H9 (cell line): ENCODE results near the gene ACOXL. TPM values are rescaled to one million over a fixed set of nuclear protein-coding genes. Genes with fewer than 3 reads are reported as not detected.

Experiments used
- DNase-seq: peaks from one replicate; pipeline ENCODE4 v3.0.0-alpha.2; 2017
- H2AFZ ChIP-seq: one replicate; pipeline ENCODE4 v1.6.1; 2013; ENCODE audit warnings: mild to moderate bottlenecking, low read length, control low read depth, moderate library complexity
- H2AK5ac ChIP-seq: 2 replicates; pipeline ENCODE4 v1.6.1; 2013; ENCODE audit warnings: low read length, control low read depth, mixed read lengths; ENCODE audit not compliant: insufficient read length
- H2BK120ac ChIP-seq: one replicate; pipeline ENCODE4 v1.6.1; 2013; ENCODE audit warnings: low read depth, mild to moderate bottlenecking, low read length, control low read depth, inconsistent platforms; ENCODE audit not compliant: poor library complexity, severe bottlenecking
- H2BK12ac ChIP-seq: 2 replicates; pipeline ENCODE4 v1.6.1; 2013; ENCODE audit warnings: low read length, control low read depth, mixed read lengths, low read depth; ENCODE audit not compliant: insufficient read length
- H2BK15ac ChIP-seq: 2 replicates; pipeline ENCODE4 v1.6.1; 2013; ENCODE audit warnings: low read depth, low read length, control low read depth
- H2BK20ac ChIP-seq: one replicate; pipeline ENCODE4 v1.6.1; 2013; ENCODE audit warnings: low read depth, mild to moderate bottlenecking, low read length, control low read depth, inconsistent platforms; ENCODE audit not compliant: poor library complexity, severe bottlenecking
- H2BK5ac ChIP-seq: 2 replicates; pipeline ENCODE4 v1.6.1; 2013; ENCODE audit warnings: low read length, control low read depth, mixed read lengths; ENCODE audit not compliant: insufficient read length
- H3K14ac ChIP-seq: 2 replicates; pipeline ENCODE4 v1.6.1; 2013; ENCODE audit warnings: low read length, control low read depth; ENCODE audit not compliant: insufficient read depth
- H3K18ac ChIP-seq: 2 replicates; pipeline ENCODE4 v1.6.1; 2013; ENCODE audit warnings: low read depth, mild to moderate bottlenecking, mixed read lengths, low read length, control low read depth; ENCODE audit not compliant: insufficient read length
- H3K23ac ChIP-seq: 2 replicates; pipeline ENCODE4 v1.6.1; 2013; ENCODE audit warnings: low read length, control low read depth, mixed read lengths, low read depth; ENCODE audit not compliant: insufficient read length
- H3K23me2 ChIP-seq: 2 replicates; pipeline ENCODE4 v1.6.1; 2013; ENCODE audit warnings: low read depth, mild to moderate bottlenecking, mixed read lengths, low read length, control low read depth; ENCODE audit not compliant: insufficient read length, poor library complexity, severe bottlenecking
- H3K27ac ChIP-seq: 2 replicates; pipeline ENCODE4 v1.5.1; 2013; ENCODE audit warnings: low read length, control low read depth, mixed read lengths, low read depth; ENCODE audit not compliant: insufficient read length
- H3K27me3 ChIP-seq: 2 replicates; pipeline ENCODE4 v1.6.1; 2013; ENCODE audit warnings: low read length, control low read depth, inconsistent platforms; ENCODE audit not compliant: insufficient read depth
- H3K4ac ChIP-seq: 2 replicates; pipeline ENCODE4 v1.6.1; 2013; ENCODE audit warnings: low read depth, mild to moderate bottlenecking, control low read depth, inconsistent platforms, low read length, moderate library complexity
- H3K4me1 ChIP-seq: 2 replicates; pipeline ENCODE4 v1.6.1; 2013; ENCODE audit warnings: low read length, control low read depth, inconsistent platforms; ENCODE audit not compliant: insufficient read depth
- H3K4me2 ChIP-seq: 2 replicates; pipeline ENCODE4 v1.6.1; 2013; ENCODE audit warnings: low read length, control low read depth, mixed read lengths; ENCODE audit not compliant: insufficient read length, insufficient read depth
- H3K56ac ChIP-seq: 2 replicates; pipeline ENCODE4 v1.6.1; 2013; ENCODE audit warnings: low read depth, mild to moderate bottlenecking, mixed read lengths, low read length, control low read depth; ENCODE audit not compliant: insufficient read length
- H3K79me1 ChIP-seq: 2 replicates; pipeline ENCODE4 v1.6.1; 2013; ENCODE audit warnings: low read depth, mild to moderate bottlenecking, moderate library complexity, low read length, control low read depth, inconsistent platforms; ENCODE audit not compliant: insufficient read depth, poor library complexity, severe bottlenecking
- H3K79me2 ChIP-seq: 2 replicates; pipeline ENCODE4 v1.6.1; 2013; ENCODE audit warnings: low read length, control low read depth, inconsistent platforms; ENCODE audit not compliant: insufficient read depth
- H3K9ac ChIP-seq: 2 replicates; pipeline ENCODE4 v1.6.1; 2013; ENCODE audit warnings: low read length, control low read depth, mixed read lengths; ENCODE audit not compliant: insufficient read length; ENCODE audit errors: extremely low read depth
- H3K9me3 ChIP-seq: one replicate; pipeline ENCODE4 v1.6.1; 2013; ENCODE audit warnings: low read depth, low read length, inconsistent platforms; ENCODE audit not compliant: control insufficient read depth
- H3T11ph ChIP-seq: one replicate; pipeline ENCODE4 v1.6.1; 2013; ENCODE audit warnings: mild to moderate bottlenecking, low read length, control low read depth, inconsistent platforms
- H4K20me1 ChIP-seq: one replicate; pipeline ENCODE4 v1.6.1; 2013; ENCODE audit not compliant: control insufficient read depth, insufficient read length, insufficient read depth
- H4K5ac ChIP-seq: 2 replicates; pipeline ENCODE4 v1.6.1; 2013; ENCODE audit warnings: low read depth, mild to moderate bottlenecking, mixed read lengths, low read length, control low read depth; ENCODE audit not compliant: insufficient read length
- H4K8ac ChIP-seq: replicated peaks from 2 replicates; pipeline ENCODE4 v1.6.1; 2013; ENCODE audit warnings: low read length, control low read depth, mixed read lengths, low read depth; ENCODE audit not compliant: insufficient read length
- H4K91ac ChIP-seq: 2 replicates; pipeline ENCODE4 v1.6.1; 2013; ENCODE audit warnings: low read depth, mild to moderate bottlenecking, moderate library complexity, mixed read lengths, low read length, control low read depth; ENCODE audit not compliant: insufficient read length
- H3K27ac Mint-ChIP-seq, 3 experiments: 2 replicates in 2 of 3; 3 replicates in 1 of 3; pipeline ENCODE4 v1.8.0; 2020 to 2021; ENCODE audit warnings: mixed read lengths in 3 of 3, mild to moderate bottlenecking in 1 of 3, moderate library complexity in 1 of 3
- H3K27me3 Mint-ChIP-seq: 2 replicates; pipeline ENCODE4 v1.8.0; 2021; ENCODE audit warnings: low read depth, mild to moderate bottlenecking, moderate library complexity, mixed read lengths
- H3K36me3 Mint-ChIP-seq, 3 experiments: 2 replicates in 2 of 3; 3 replicates in 1 of 3; pipeline ENCODE4 v1.8.0; 2020 to 2021; ENCODE audit warnings: low read depth in 3 of 3, mixed read lengths in 3 of 3; ENCODE audit not compliant: insufficient read depth in 1 of 3
- H3K4me1 Mint-ChIP-seq, 2 experiments: 2 replicates each; pipeline ENCODE4 v1.8.0; 2020; ENCODE audit warnings: mixed read lengths in 2 of 2
- H3K4me3 Mint-ChIP-seq, 2 experiments: 2 replicates in 1 of 2; 3 replicates in 1 of 2; pipeline ENCODE4 v1.8.0; 2020 to 2021; ENCODE audit warnings: mild to moderate bottlenecking in 2 of 2, mixed read lengths in 2 of 2, moderate library complexity in 1 of 2
- H3K9me3 Mint-ChIP-seq, 2 experiments: 2 replicates in 1 of 2; 3 replicates in 1 of 2; pipeline ENCODE4 v1.8.0; 2020; ENCODE audit warnings: mild to moderate bottlenecking in 2 of 2, mixed read lengths in 2 of 2, moderate library complexity in 1 of 2
- CTCF ChIP-seq: fragments of 200-600 bp; sonication (generic); conservative IDR thresholded peaks from 3 replicates; pipeline ENCODE4 v1.8.0; 2021; ENCODE audit warnings: antibody characterized with exemption, mild to moderate bottlenecking
- WGBS: extraction: QIAGEN DNeasy Blood & Tissue Kit; methylation state at CpG from one replicate; pipeline ENCODE4 v1.1.7; 2013; ENCODE audit warnings: missing lambda C conversion rate, low lambda C conversion rate, mixed read lengths; ENCODE audit not compliant: insufficient read length; ENCODE audit errors: extremely low coverage; 5-methylcytosine and 5-hydroxymethylcytosine counted together
- total RNA-seq: library from RNA; stranded (reverse); gene quantifications from 2 replicates; pipeline ENCODE4 v1.2.1, GENCODE V29; 2021

The ACOXL gene
- total RNA-seq, 1 experiment from 2014 or later, result 37.6 TPM

DNA sequence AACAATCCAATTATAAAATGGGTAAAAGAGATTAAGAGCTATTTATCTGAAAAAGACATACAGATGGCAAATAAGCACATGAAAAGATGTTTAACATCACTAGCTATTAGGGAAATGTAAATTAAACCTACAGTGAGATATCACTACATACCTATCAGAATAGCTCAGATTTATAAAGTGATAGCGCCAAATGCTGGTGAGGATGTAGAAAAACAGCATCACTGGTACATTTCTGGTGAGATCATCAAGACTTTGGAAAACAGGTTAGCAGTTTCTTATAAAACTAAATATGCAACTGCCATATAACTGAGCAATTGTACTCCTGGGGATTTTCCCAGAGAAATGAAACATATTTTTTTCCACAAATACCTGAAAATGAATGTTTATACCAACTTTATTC, 100.4 kb downstream of the ACOXL start:
- H3K56ac ChIP-seq, result no peak overlapping the region
- H3K14ac ChIP-seq, result no peak overlapping the region
- no peak overlapping the region for H3T11ph ChIP-seq
- H3K18ac ChIP-seq, result no peak overlapping the region
- no peak overlapping the region for H4K5ac ChIP-seq
- H2BK120ac ChIP-seq, result no peak overlapping the region
- peaks cover 4 to 37% (median 35%) of the 10 kb centered on the region in 3 experiments for H3K36me3 Mint-ChIP-seq
- H4K20me1 ChIP-seq, result no peaks in the 10 kb centered on the region
- H4K91ac ChIP-seq, result no peak overlapping the region
- no peaks in the 10 kb centered on the region for H3K79me1 ChIP-seq
- H2BK5ac ChIP-seq, result no peak overlapping the region
- no peak overlapping the region for H2BK15ac ChIP-seq
- no CpG with 5 or more reads among the region's 1 CpG for WGBS
- no peak overlapping the region for H2BK20ac ChIP-seq
- no peak overlapping the region for H3K9ac ChIP-seq
- no peak overlapping the region for H3K4me3 Mint-ChIP-seq
- H3K23ac ChIP-seq, result no peak overlapping the region
- no peak overlapping the region for H2AFZ ChIP-seq
- no peaks in the 10 kb centered on the region for H3K9me3 Mint-ChIP-seq
- H3K27me3 Mint-ChIP-seq, result no peaks in the 10 kb centered on the region
- no peak overlapping the region for H3K27ac Mint-ChIP-seq
- H3K27me3 ChIP-seq, result no peaks in the 10 kb centered on the region
- no peak overlapping the region for H4K8ac ChIP-seq
- H3K27ac ChIP-seq, result no peak overlapping the region
- H3K23me2 ChIP-seq, result no peaks in the 10 kb centered on the region
- H2BK12ac ChIP-seq, result no peak overlapping the region
- no peak; the same call in 1 of the 3 replicates for TF ChIP-seq CTCF
- H3K4me1 Mint-ChIP-seq, result peaks cover 46 to 50% of the 10 kb centered on the region in 2 experiments
- H3K4me2 ChIP-seq, result no peak overlapping the region
- DNase-seq, result no peak
- no peak overlapping the region for H3K4ac ChIP-seq
- peaks cover 22% of the 10 kb centered on the region; the same call in 1 of the 2 replicates for H3K4me1 ChIP-seq
- H2AK5ac ChIP-seq, result no peak overlapping the region
- no peaks in the 10 kb centered on the region for H3K9me3 ChIP-seq
- H3K79me2 ChIP-seq, result no peaks in the 10 kb centered on the region
